HG03342 (cell line): Measurements from ENCODE around the gene BORCS6.

Source experiments
- ATAC-seq: cut with Tn5 transposase; IDR thresholded peaks from one replicate; pipeline ENCODE4 v1.9.1; 2021; ENCODE audit warnings: mild to moderate bottlenecking, moderate library complexity; ENCODE audit not compliant: unreplicated experiment

BORCS6 gene

DNA sequence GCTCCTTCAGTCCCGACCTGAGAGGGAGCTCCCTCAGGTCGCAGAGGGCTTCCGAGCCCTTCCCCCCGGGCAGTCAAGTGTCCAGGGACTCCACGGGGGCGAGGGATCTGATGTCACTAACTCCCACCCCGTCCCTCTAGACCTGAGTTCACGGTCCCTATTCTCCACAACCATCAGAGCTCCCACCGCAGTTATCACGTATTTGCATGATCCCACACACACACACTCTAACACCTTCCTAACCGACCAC lies 34.1 kb downstream of the BORCS6 start:
- no peak for ATAC-seq

DNA sequence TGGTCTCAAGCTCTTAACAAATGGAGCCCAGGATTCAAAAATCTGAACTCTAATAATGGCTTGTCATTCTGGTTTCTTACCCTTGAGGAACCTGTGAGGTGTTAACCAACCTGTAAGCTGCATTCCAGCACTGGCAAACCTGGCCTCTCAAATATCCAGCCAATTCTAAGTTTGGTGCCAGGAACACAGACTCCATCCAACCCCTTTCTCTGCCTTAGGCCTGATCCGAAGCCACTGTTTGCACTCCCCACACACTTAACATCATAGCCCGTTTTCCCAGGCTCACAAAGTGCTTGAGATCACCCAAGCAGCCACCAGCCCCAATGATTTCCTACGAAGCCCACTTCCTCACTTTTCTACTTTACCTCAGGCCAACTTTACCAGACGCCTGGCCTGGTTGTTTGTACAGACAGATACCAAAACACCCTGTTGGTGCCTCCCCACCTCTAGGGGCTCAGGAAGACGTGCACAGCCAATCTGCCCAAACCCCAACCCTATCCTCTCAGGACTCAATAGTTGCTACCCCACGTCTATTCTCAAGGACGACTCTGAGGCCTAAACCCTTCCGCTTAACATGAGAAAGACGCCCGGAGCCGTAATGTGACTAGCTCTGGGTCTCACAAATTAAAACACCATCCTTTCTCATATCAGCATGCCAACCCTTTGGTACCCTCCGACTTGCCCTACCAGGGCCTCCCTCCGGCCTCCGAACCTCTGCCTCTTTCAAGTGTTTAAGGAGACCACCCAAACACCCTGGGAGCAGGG lies 34.6 kb downstream of the BORCS6 start:
- ATAC-seq, result no peak

DNA sequence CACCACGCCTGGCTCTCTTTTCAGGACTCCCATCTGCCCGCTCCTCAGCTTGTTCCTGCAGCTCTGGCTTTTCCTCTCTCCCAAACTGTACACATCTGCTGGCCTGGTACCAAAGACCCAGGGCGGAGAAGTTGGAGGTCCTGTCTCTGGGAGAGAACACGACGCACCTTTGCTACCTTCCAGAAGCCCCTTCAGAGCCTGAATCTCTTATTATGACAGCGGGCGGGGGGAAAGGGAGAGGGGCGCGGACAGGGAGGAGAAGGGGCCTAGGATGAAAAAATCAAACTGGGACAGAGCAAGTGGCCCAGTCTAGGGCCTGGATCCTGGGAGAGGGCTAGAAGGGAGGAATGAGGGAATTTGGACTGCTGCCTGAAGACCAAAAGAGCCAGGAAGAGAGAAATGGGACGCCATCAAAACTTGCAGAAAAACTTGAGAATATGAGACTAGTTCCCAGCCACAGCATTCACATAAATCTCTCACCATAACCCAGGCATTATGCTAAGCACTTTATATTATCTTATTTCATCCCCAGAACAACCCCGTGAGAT lies 35.3 kb downstream of the BORCS6 start:
- ATAC-seq, result no peak

DNA sequence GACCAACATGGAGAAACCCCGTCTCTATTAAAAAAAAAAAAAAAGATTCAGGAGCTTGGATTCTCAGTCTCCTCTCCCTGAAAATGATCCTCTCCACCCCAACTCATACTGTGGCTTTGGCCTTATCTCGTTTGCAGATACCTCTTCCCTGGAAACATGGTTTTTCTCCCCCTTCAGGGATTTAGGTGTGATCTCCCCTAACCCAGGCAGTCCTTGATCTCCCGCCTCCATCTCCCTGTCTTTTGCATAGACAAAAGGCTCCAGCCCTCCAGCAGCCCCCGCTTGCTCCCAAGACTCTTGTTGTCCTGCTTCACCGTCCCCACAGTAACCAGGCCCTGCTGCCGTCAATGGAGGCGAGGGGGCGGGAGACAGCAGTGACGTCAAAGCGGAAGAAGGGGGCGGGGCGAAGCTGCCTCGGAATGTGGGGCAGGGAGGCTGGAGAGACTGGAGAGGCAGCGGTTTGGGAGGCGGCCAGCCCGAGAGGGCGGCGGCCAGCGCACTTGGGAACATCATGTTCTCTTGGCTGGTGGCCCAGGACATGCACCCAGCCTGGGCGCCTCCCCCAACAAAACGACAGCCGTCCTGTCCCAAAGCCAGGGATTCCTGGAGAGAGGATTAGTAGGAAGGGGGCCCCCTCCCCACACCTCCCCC lies 35.9 kb downstream of the BORCS6 start:
- ATAC-seq, result no peak

DNA sequence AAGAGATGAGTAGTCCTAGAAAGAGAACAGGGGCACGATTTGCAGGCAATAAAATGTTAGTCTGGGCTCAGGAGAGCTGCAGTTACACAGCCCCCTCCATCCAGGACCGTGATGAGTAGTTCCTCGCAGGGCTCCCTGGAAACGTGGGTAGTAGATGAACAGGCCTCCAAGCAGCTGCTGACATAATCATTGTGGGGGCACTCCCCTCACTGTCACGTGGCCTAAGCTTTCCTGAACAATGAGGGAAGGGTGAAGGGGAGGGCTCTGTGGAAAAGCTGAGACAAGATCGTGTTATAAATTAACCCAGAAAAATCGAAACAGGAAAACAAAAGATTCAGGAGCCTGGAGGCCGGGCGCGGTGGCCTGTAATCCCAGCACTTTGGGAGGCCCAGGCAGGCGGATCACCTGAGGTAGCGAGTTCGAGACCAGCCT lies 36.4 kb downstream of the BORCS6 start:
- no peak for ATAC-seq

DNA sequence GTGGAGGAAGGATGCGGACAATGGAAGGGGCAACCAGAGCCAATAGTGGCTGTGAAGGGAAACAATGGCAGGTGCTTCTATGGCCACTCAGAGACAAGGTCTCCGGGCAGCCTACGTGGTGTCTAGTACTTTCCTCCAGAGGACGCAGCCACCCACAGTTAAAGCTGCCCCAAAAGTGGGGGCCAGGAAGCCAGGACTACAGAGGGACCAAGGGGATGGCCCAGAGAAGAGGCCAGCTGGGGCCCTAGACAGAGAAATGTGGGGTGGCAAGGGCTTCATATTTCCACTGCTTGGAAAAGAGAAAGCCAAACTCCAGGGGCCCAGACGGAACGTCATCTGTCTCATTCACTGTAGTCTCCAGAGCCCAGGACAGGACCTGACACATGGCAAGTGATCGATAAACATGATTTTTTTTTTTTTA lies 36.9 kb downstream of the BORCS6 start:
- ATAC-seq, result no peak

DNA sequence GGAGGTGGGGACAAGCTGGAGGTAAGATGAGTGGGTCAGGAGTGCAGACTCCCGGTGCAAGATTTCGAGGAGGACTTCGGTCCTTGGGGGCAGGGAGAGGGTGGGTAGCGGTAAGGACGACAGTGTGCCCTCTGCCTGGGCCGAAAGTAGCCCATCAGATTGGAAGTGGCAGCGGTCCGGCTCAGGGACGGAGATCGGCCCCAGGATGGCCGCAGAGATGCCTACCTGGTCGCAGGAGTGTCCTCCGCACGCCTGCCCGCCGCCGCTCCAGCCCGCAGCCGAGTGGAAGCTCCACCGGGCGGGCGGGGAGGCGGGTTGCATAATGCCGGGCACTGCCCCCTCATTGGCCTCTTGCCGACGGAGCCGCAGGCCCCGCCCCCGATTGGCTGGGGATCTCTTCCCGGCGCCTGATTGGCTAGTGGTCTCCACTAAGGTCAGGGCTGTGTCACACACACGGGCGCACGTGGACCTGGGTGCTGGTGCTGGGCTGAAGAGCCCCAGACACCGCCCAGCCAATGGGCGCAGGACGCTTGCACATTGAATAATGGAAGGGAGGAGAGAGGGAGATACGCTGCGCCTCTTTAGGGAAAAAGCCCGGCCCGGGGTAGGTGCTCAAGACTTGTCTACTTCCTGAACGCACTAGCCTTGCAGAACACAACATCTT lies 37.7 kb downstream of the BORCS6 start, which contains the start of gene PER1:
Gene PER1, minus strand, starts transcription at position 293 of the 664 bp plus-strand sequence. CDS start 1,698 bp downstream, outside the sequence.
- no peak for ATAC-seq

DNA sequence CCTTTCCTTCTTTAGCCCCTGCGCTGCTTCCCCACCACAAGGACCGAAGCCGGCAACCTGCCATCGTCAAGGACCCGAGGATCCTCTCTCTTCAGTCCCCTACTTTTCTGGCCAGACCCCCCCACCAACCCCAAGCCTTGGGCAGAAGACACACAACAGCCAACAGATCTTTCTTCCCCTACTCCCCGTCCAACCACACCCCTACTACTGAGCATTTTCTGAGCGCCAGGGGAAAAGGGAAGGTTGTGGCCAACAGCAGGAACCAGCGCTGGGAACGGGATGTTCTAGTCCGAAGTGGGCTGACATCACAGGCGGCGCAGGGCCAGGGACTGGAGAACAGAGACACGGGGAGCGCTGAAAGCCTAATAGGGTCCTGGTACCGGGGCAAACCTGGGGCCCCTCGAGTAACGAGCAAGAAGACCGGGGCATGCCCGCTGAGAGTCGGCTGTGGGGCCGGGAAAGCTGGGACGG lies 38.3 kb downstream of the BORCS6 start:
- no peak for ATAC-seq

DNA sequence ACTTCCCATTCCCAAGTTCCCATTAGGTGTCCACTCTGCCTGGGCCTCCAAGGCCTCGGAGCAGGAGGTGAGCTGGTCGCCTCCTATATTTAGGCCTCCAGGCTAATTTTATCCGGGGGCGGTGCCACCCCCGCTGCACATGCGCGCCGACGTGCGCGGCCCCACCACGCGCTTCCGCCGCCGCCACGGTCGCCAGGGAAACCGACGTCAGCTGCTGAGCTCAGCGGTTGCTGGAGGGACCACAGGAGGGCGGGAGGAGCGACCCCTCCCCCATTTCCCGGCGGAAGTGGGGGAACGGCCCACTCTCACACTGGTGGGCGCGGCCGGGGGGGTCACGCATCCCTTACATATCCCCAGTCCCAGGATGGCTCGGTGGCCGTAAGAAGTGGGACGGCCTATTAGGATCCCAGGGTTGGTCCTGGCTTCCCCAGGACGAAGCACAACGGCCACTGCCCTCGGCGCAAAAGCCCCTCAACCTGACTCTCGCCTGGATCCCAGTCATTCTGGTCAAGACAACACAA lies 38.8 kb downstream of the BORCS6 start:
- peak; percentile 36 for ATAC-seq

DNA sequence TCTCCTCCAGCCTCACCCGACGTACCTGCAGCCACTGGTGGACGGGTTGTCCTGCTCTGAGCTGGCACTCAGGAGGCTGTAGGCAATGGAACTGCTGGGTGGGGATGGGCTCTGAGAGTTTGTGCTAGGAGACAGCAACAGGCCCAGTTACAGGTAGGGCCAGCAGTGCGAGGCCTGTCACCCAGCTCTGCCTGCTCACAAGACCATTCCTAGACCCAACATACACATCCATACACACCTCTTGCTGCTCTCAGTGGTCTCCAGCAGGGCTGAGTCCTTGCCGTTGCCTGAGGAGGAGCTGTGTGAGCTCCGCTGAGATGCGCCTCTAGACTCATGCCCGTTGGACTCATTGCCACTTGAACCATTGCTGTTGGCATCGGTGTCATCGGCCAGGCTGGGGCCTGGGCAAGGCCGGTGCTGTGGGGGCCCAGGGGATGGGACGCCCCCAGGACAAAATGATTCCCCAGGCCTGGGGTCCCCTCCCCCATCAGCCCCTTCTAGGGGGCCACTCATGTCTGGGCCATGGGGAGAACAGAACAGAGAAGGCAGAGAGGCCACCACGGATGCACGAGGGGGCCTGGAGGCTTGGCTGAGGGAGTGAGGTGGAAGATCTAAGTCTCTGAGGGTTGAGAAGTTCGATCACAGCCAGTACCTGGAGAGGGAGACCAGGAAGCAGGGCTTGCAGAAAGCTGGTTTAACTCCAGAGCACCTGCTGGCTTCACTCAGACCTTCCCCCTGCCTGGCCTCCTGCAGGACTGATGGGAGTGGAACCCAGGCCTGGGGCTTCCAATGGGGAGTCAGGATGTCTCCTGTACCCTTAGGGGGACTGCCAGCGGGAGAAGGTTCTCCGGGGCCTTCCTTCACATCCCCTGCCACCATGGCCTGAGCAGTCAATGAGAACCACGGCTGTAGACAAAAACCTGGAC lies 39.5 kb downstream of the BORCS6 start:
- ATAC-seq, result no peak

DNA sequence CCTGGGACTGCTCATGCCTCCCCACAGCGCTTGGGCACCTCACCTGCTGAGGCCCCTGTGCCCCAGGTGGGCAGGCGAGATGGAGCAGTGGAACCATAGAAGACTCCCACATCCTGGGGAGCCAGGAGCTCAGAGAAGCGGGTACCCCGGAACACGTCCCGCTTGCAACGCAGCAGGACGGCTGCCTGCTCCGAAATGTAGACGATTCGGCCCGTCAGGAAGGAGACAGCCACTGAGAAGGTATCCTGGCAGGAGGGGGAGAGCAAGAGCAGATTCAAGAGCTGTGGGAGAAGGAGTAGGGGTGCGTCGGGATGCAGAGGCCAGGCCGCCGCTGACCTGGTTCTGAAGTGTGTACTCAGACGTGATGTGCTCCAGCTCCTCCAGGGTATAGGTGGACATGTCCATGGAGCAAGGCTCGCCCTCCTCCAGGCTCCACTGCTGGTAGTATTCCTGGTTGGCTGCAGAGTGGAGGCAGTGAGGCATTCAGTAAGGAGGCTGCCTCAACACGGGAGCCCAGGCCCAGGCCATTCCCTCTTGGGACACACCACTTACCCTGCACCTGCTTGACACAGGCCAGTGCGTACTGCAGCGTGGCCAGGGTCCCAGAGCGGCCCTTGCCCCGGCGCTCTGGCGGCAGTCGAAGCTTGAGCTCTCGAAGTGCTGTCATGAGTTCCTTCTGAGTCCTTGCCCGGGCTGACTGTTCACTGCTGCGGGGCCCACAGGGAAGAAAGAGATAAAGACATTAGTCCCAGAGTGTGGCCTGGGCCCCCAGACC lies 40.4 kb downstream of the BORCS6 start:
- ATAC-seq, result no peak

DNA sequence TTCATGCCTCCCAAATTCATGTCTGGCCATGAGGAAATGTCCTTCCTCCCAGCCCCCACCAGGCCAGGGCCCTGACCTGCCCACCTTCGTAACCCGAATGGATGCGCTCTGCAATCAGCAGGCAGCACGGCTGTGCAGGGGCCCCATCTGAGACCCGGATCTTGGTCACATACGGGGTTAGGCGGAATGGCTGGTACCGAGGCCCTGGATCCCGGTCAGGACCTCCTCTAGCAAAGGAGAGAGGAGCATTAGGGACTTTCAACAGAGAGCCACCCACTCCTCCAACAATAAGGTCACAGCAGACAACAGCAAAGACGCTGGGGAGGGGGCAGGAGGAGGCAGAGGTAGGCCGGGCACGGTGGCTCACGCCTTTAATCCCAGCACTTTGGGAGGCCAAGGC lies 41.4 kb downstream of the BORCS6 start:
- no peak for ATAC-seq

DNA sequence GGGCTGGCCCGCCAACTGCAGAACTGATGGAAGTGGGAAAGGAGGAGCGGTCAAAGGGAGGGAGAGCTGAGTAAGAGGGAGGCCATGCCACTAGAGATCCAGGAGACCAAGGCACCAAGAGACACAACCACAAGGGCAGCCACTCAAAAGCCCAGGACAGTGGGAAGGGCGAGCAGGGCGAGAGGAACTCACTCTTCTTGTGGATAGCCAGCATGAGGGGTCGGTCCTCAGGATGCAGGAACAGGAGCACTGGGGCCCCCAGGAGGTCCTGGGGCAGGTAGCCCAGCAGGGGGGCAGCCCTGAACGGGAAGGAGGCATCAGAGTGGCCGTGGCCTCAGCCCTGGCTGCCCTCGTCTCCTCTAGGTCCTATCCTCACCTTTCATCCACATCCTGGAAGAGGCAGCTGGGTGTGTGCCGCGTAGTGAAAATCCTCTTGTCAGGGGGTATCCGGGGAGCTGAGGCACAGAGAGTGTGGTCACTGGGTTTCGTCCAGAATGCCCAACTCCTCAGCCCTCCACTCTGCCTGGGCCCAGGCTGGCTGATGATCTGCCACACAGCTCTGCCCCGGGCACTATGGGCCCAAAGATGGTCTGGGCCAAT lies 42.1 kb downstream of the BORCS6 start:
- ATAC-seq, result no peak

DNA sequence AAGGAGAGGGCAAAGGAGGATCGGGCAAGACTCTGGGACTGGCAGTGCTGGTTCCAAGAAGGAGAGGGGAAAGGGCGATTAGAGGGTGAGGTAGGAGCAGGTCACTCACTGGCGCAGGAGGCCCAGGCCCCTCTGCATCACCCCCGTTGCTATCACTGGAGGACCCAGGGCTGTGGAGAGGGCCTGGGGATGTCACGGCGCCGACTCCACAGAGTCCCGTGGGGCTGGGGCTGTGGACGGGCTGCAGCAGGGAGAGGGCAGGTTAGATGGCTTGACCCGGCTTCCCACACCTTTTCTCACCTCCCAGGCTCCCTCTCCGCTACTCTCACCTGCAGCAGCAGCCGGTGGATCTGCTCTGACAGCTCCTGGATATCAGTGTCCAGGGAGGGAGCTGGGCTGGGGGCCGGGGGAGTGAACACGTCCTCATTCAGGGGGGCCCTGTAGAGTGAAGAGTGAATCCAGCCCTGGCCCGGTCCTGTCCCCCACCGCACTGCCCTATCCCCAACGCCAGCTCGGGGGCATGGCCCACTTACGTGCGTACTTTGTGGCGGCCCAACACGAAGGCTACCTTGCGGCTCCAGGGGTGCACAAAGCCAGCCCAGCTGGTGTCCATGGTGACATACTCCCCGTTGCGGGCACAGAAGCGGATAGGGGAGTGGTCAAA lies 42.7 kb downstream of the BORCS6 start:
- ATAC-seq, result no peak

DNA sequence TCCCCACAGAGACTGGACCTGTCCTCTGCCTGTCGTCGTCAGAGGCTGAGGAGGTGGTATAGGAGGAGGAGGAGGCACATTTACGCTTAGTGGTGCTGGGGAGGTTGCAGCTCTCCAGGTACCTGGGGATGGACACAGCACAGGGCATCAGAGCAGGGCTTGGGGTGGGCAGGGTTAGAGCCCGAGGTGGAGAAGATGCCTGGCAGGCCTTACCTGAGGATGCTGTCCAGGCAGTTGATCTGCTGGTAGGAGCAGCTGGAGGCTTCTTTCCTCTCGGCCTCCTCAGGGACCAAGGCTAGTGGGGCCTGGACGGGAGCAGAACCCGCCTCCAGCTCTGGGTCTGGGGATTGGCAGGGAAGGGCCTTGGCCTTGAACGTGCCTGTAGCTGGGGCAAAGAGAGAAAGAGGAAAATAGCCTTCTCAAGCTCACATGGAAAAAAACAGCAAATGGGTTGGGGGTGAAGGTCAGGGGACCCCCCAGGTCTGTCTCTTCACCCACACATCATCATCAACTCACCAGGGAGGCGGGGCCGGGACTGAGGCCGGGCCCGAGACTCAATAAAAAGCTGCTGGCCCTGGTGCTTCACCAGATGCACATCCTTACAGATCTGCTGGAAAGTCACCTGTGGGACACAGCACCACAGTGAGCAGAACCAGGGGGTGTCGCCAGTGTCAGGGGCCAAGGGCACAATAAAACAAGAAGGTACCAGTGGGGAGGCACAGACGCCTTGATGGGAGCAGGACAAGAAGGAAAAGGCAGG lies 43.4 kb downstream of the BORCS6 start:
- no peak for ATAC-seq

DNA sequence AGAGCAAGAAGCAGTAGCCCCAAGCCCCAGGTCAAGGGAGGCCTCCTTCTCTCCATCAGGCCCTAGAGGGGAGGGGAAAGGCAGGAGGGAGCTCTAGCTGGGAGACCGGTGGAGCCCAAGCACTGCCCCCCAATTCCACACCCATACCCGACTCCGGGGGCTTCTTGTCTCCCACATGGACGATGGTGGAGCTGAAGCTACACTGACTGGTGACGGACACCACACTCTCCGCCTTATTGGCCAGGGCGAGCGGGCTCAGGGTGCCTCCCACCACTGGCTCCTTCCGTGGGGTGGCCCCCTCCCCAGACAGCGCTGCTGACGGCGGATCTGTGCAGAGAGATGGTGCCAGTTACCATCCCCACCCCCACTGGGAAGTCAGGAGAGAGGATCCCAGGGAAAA lies 44.2 kb downstream of the BORCS6 start:
- no peak for ATAC-seq

DNA sequence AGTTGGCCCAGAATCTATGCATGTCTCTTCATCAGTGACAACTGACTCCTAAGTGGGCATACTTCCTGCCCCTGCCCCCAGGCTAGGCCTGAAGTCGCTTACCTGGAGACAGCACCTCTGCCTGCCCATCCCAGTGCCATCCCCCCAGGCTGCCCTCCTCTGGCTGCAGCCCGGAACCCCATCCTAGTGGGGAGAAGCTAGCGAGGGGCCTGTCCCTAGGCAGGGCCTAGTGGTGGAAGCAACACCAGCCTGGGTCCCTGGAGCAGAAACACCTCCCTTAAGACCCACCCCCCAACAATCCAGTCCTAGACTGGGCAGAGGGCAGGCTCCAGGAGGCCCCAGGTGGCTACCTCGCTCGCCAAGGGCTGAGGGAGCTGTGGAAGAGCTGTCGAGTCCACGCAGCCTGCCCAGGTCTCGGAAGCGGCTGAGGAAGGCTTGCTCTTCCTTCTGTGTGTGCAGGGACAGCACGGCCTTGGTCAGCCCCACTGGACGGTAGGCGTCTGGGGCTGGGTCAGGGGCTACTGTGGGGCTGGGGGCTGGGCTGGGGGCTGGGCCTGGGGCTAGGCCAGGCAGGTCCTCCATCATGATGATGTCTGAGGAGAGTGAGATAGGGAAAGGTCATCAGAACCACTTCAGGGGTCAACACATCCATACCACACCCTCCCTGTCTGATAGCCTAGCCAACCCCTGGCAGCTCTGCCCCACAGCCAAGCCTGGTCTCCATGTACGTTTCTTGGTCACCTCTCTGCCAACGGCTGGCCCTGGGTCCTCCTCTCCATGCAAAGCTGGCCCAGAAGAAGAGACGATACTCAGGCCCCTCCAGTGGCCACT lies 45.4 kb downstream of the BORCS6 start:
- ATAC-seq, result no peak
